HepG2 (cell line): ENCODE results near the gene SAMD10. TPM values are rescaled to one million over a fixed set of nuclear protein-coding genes. Genes with fewer than 3 reads are reported as not detected.

Experiments
- CHCHD3 ChIP-seq: sonication (generic); formaldehyde crosslinking; IDR thresholded peaks from 2 replicates; pipeline ENCODE4 v1.8.0; 2022; ENCODE audit warnings: mild to moderate bottlenecking, missing genetic modification reagents, moderate library complexity
- HNF1A ChIP-seq, 2 experiments: sonication (generic) in 1 of 2; formaldehyde crosslinking in 1 of 2; IDR thresholded peaks; 2 replicates each; pipeline versions ENCODE4 v1.4.0 to v1.6.1; 2016 to 2020; ENCODE audit warnings: borderline replicate concordance in 1 of 2, low read depth in 1 of 2, mild to moderate bottlenecking in 1 of 2, missing genetic modification reagents in 1 of 2
- HOXA3 ChIP-seq: sonication (generic); formaldehyde crosslinking; IDR thresholded peaks from 2 replicates; pipeline ENCODE4 v1.5.0; 2020; ENCODE audit warnings: missing genetic modification reagents
- JDP2 ChIP-seq: sonication (generic); formaldehyde crosslinking; IDR thresholded peaks from 2 replicates; pipeline ENCODE4 v1.8.1; 2022; ENCODE audit warnings: missing genetic modification reagents, borderline replicate concordance
- KAT7 ChIP-seq: IDR thresholded peaks from 2 replicates; pipeline ENCODE4 v1.6.1; 2018; ENCODE audit warnings: borderline replicate concordance, missing compliant biosample characterization
- MED8 ChIP-seq: sonication (generic); formaldehyde crosslinking; IDR thresholded peaks from 2 replicates; pipeline ENCODE4 v1.8.1; 2023; ENCODE audit warnings: mild to moderate bottlenecking, missing genetic modification reagents; ENCODE audit not compliant: insufficient replicate concordance
- MEIS2 ChIP-seq: sonication (generic); formaldehyde crosslinking; IDR thresholded peaks from 2 replicates; pipeline ENCODE4 v1.9.0; 2021; ENCODE audit warnings: mild to moderate bottlenecking, missing genetic modification reagents
- MTF2 ChIP-seq: sonication (generic); formaldehyde crosslinking; IDR thresholded peaks from 2 replicates; pipeline ENCODE4 v1.5.0; 2020; ENCODE audit warnings: missing genetic modification reagents, borderline replicate concordance
- POLR2AphosphoS5 ChIP-seq: IDR thresholded peaks from 2 replicates; pipeline ENCODE4 v1.6.1; 2012; ENCODE audit warnings: low read depth, low read length
- TRIM24 ChIP-seq: sonication (generic); formaldehyde crosslinking; IDR thresholded peaks from 2 replicates; pipeline ENCODE4 v1.8.0; 2022; ENCODE audit warnings: mild to moderate bottlenecking, missing genetic modification reagents
- ZFP36L2 ChIP-seq: sonication (generic); formaldehyde crosslinking; IDR thresholded peaks from 2 replicates; pipeline ENCODE4 v1.4.0; 2020; ENCODE audit warnings: missing genetic modification reagents
- ZIK1 ChIP-seq: sonication (generic); formaldehyde crosslinking; IDR thresholded peaks from 2 replicates; pipeline ENCODE4 v1.5.0; 2020; ENCODE audit warnings: mild to moderate bottlenecking, low read depth, missing genetic modification reagents, borderline replicate concordance
- ZMYM2 ChIP-seq: sonication (generic); formaldehyde crosslinking; IDR thresholded peaks from 2 replicates; pipeline ENCODE4 v1.8.0; 2022; ENCODE audit warnings: mild to moderate bottlenecking, missing genetic modification reagents
- ZNF205 ChIP-seq: IDR thresholded peaks from 2 replicates; pipeline ENCODE4 v1.6.1; 2018; ENCODE audit warnings: missing biosample characterization, missing genetic modification reagents
- polyA plus RNA-seq, 8 experiments: library from polyadenylated mRNA; depleted of rRNA in 3 of 8; stranded (reverse) in 7 of 8; unstranded in 1 of 8; fragments of >200 nt; fragmentation: Illumina TruSeq in 4 of 8; extraction: Trizol in 4 of 8; gene quantifications; 2 replicates each; pipeline versions ENCODE4 v1.2.1 to v1.2.3, GENCODE V29; 2011 to 2016; ENCODE audit warnings: low read depth in 4 of 8, missing spikeins in 1 of 8, mixed read lengths in 1 of 8; ENCODE audit not compliant: insufficient read depth in 1 of 8
- total RNA-seq, 5 experiments: library from RNA; depleted of rRNA; stranded (reverse); fragments of >200 nt; fragmentation: Illumina TruSeq; extraction: Trizol; gene quantifications; 2 replicates each; pipeline ENCODE4 v1.2.3, GENCODE V29; 2016; ENCODE audit warnings: low read depth in 1 of 5
- TF ChIP-seq, protein P1 (sequence below): sonication (generic); formaldehyde crosslinking; IDR thresholded peaks from 2 replicates; pipeline ENCODE4 v1.4.0; 2020; ENCODE audit warnings: missing genetic modification reagents
- TF ChIP-seq, protein P2 (sequence below): sonication (generic); formaldehyde crosslinking; IDR thresholded peaks from 2 replicates; pipeline ENCODE4 v1.9.0; 2021; ENCODE audit warnings: missing genetic modification reagents, mild to moderate bottlenecking, borderline replicate concordance
- TF ChIP-seq, protein P3 (sequence below): sonication (generic); formaldehyde crosslinking; IDR thresholded peaks from 2 replicates; pipeline ENCODE4 v1.8.0; 2022; ENCODE audit warnings: low read depth, missing genetic modification reagents

The SAMD10 gene
- total and polyA plus RNA-seq, 2 of the 13 experiments (the other 11 are each of a cell fraction or from before 2014, with no cell fraction given) = 6.1 to 11.0 TPM

DNA sequence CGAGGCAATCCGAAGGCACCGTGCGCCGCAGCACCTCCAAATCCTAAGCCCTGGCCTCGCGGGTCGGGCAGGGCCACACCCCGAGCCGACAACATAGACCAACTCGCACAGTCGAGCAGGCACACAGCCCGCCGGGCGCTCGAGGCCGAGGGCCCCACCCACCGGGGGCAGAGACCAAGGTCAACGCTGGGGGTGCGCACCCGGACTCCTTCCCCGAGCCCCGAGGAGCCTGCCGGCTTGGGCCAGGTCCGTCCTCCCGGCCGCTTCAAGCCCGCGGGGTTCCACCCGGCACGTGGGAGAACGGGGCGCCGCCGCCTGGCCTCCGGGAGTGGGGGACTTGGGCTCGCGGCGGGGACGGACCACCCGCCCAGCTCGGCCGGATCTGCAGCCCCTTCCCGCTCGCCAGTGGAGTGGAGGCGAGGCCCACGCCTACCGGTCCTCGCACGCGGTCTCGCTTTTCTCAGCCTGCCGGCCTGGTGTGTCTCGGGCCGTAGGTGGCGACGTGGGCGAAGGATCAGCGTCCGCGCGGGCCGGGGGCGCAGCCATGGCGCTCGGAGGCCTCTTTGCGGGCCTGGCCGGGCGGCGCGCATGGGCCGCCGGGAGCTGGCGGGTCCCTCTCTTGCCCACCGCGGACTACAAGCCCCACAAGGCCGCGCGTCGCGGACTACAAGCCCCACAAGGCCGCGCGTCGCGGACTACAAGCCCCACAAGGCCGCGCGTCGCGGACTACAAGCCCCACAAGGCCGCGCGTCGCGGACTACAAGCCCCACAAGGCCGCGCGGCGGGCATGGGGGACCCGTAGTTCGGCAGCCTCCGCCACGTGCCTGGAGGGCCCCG, 23.4 kb downstream of the SAMD10 start, which contains the start of gene UCKL1 (continued):
- TF ChIP-seq HNF1A (IDR thresholded peaks at IDR 0.05; ENCODE audit: low read depth) (no peak; the same call in 1 of the 2 replicates), HNF1A (CRISPR knock-in tag; IDR thresholded peaks at IDR 0.05; ENCODE audit: borderline replicate concordance) (peak; percentile 91; the same call in 1 of the 2 replicates), ZNF205 (CRISPR knock-in tag) (peak; percentile 92), MTF2 (peak; percentile 62; the same call in 1 of the 2 replicates), ZFP36L2 (peak; percentile 87; the same call in 1 of the 2 replicates), JDP2 (CRISPR knock-in tag) (no peak; the same call in 1 of the 2 replicates), MED8 (peak; percentile 99), HOXA3 (CRISPR knock-in tag) (peak; percentile 94), POLR2AphosphoS5 (peak; percentile 91), CHCHD3 (CRISPR knock-in tag) (peak; percentile 93), KAT7 (CRISPR knock-in tag) (peak; percentile 98), MEIS2 (CRISPR knock-in tag) (peak; percentile 76), ZMYM2 (CRISPR knock-in tag) (peak; percentile 65; the same call in 1 of the 2 replicates), ZIK1 (peak; percentile 98), TRIM24 (CRISPR knock-in tag) (no peak)
- TF ChIP-seq, protein P1, sequence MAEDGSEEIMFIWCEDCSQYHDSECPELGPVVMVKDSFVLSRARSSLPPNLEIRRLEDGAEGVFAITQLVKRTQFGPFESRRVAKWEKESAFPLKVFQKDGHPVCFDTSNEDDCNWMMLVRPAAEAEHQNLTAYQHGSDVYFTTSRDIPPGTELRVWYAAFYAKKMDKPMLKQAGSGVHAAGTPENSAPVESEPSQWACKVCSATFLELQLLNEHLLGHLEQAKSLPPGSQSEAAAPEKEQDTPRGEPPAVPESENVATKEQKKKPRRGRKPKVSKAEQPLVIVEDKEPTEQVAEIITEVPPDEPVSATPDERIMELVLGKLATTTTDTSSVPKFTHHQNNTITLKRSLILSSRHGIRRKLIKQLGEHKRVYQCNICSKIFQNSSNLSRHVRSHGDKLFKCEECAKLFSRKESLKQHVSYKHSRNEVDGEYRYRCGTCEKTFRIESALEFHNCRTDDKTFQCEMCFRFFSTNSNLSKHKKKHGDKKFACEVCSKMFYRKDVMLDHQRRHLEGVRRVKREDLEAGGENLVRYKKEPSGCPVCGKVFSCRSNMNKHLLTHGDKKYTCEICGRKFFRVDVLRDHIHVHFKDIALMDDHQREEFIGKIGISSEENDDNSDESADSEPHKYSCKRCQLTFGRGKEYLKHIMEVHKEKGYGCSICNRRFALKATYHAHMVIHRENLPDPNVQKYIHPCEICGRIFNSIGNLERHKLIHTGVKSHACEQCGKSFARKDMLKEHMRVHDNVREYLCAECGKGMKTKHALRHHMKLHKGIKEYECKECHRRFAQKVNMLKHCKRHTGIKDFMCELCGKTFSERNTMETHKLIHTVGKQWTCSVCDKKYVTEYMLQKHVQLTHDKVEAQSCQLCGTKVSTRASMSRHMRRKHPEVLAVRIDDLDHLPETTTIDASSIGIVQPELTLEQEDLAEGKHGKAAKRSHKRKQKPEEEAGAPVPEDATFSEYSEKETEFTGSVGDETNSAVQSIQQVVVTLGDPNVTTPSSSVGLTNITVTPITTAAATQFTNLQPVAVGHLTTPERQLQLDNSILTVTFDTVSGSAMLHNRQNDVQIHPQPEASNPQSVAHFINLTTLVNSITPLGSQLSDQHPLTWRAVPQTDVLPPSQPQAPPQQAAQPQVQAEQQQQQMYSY = peak; percentile 84
- TF ChIP-seq, protein P2, sequence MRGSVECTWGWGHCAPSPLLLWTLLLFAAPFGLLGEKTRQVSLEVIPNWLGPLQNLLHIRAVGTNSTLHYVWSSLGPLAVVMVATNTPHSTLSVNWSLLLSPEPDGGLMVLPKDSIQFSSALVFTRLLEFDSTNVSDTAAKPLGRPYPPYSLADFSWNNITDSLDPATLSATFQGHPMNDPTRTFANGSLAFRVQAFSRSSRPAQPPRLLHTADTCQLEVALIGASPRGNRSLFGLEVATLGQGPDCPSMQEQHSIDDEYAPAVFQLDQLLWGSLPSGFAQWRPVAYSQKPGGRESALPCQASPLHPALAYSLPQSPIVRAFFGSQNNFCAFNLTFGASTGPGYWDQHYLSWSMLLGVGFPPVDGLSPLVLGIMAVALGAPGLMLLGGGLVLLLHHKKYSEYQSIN = peak; percentile 92; the same call in 1 of the 2 replicates
- TF ChIP-seq, protein P3, sequence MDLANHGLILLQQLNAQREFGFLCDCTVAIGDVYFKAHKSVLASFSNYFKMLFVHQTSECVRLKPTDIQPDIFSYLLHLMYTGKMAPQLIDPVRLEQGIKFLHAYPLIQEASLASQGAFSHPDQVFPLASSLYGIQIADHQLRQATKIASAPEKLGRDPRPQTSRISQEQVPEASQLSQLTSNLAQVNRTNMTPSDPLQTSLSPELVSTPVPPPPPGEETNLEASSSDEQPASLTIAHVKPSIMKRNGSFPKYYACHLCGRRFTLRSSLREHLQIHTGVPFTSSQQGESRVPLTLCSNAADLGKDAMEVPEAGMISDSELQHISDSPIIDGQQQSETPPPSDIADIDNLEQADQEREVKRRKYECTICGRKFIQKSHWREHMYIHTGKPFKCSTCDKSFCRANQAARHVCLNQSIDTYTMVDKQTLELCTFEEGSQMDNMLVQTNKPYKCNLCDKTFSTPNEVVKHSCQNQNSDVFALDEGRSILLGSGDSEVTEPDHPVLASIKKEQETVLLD (CRISPR knock-in tag) = peak; percentile 82
